IMR-90 (cell line): ENCODE data around the gene PARD3. TPM values are rescaled to one million over a fixed set of nuclear protein-coding genes. Genes with fewer than 3 reads are reported as not detected.

Experiments
- ATAC-seq: fragments of 200-7000 bp; cut with Tn5 transposase; 2 replicates; pipeline ENCODE4 v1.9.1; 2020; ENCODE audit warnings: low read depth, mild to moderate bottlenecking, moderate library complexity
- BruUV-seq: library from RNA; stranded (reverse); fragments of 400-500 nt; replicated peaks from 2 replicates; lab custom pipeline; 2021; lab: Mats Ljungman, UMichigan
- CTCF ChIA-PET: fragments of 300-600 bp; formaldehyde crosslinking; extraction: SDS; loops from one replicate; lab custom pipeline; 2021; ENCODE audit warnings: antibody characterized with exemption; lab: Yijun Ruan, JAX
- POLR2A ChIA-PET: fragments of 300-600 bp; sonication (Branson Sonifier 250); formaldehyde crosslinking; loops from one replicate; lab custom pipeline; 2022; ENCODE audit warnings: antibody characterized with exemption; ENCODE audit not compliant: unreplicated experiment; lab: Charles Lee
- DNase-seq: peaks from one replicate; pipeline ENCODE4 v3.0.0; 2013
- H2AFZ ChIP-seq: replicated peaks from 2 replicates; pipeline ENCODE3; 2013; ENCODE audit warnings: low read length, mild to moderate bottlenecking; ENCODE audit not compliant: poor library complexity
- H2AK5ac ChIP-seq: 2 replicates; pipeline ENCODE4 v1.6.1; 2013; ENCODE audit warnings: low read depth, low read length, inconsistent platforms
- H2AK9ac ChIP-seq: replicated peaks from 2 replicates; pipeline ENCODE3; 2013; ENCODE audit warnings: mild to moderate bottlenecking, low read depth, low read length, moderate library complexity; ENCODE audit not compliant: poor library complexity
- H2BK120ac ChIP-seq: 2 replicates; pipeline ENCODE4 v1.6.1; 2013; ENCODE audit warnings: low read depth, low read length, inconsistent platforms
- H2BK15ac ChIP-seq: 3 replicates; pipeline ENCODE4 v1.6.1; 2013; ENCODE audit warnings: low read depth, low read length, inconsistent platforms
- H2BK20ac ChIP-seq: 2 replicates; pipeline ENCODE4 v1.6.1; 2013; ENCODE audit warnings: low read depth, mild to moderate bottlenecking, inconsistent platforms, low read length, moderate library complexity
- H2BK5ac ChIP-seq: 2 replicates; pipeline ENCODE4 v1.6.1; 2013; ENCODE audit warnings: mild to moderate bottlenecking, low read depth, low read length, inconsistent platforms; ENCODE audit not compliant: poor library complexity, severe bottlenecking
- H3K14ac ChIP-seq: replicated peaks from 2 replicates; pipeline ENCODE4 v1.6.1; 2013; ENCODE audit warnings: low read depth, low read length, inconsistent platforms
- H3K18ac ChIP-seq: 2 replicates; pipeline ENCODE4 v1.6.1; 2013; ENCODE audit warnings: low read depth, low read length, control low read depth
- H3K23ac ChIP-seq: 2 replicates; pipeline ENCODE4 v1.6.1; 2013; ENCODE audit warnings: low read depth, low read length, inconsistent platforms
- H3K27ac ChIP-seq: 2 replicates; pipeline ENCODE4 v1.5.1; 2013; ENCODE audit warnings: mild to moderate bottlenecking, control low read depth, low read length; ENCODE audit not compliant: insufficient read depth
- H3K27me3 ChIP-seq: 2 replicates; pipeline ENCODE4 v1.6.1; 2013; ENCODE audit warnings: low read length; ENCODE audit not compliant: control insufficient read depth, insufficient read depth
- H3K36me3 ChIP-seq: 2 replicates; pipeline ENCODE4 v1.6.1; 2013; ENCODE audit warnings: low read length, mixed read lengths; ENCODE audit not compliant: control insufficient read depth, insufficient read depth
- H3K4ac ChIP-seq: 2 replicates; pipeline ENCODE4 v1.6.1; 2013; ENCODE audit warnings: low read depth, low read length, inconsistent platforms
- H3K4me1 ChIP-seq: 2 replicates; pipeline ENCODE4 v1.6.1; 2013; ENCODE audit warnings: low read length, mixed read lengths; ENCODE audit not compliant: control insufficient read depth, insufficient read depth
- H3K4me2 ChIP-seq: 2 replicates; pipeline ENCODE4 v1.6.1; 2013; ENCODE audit warnings: low read depth, mild to moderate bottlenecking, control low read depth, low read length, moderate library complexity
- H3K4me3 ChIP-seq: 2 replicates; pipeline ENCODE4 v1.5.1; 2013; ENCODE audit warnings: low read depth, mild to moderate bottlenecking, control low read depth, low read length, moderate library complexity; ENCODE audit not compliant: insufficient read depth
- H3K56ac ChIP-seq: 2 replicates; pipeline ENCODE4 v1.6.1; 2013; ENCODE audit warnings: low read length, inconsistent platforms; ENCODE audit not compliant: insufficient read depth; ENCODE audit errors: extremely low read depth
- H3K79me1 ChIP-seq, 2 experiments: 2 replicates each; pipeline ENCODE4 v1.6.1; 2013; ENCODE audit warnings: low read length in 2 of 2, inconsistent platforms in 1 of 2, low read depth in 1 of 2
- H3K9ac ChIP-seq: 2 replicates; pipeline ENCODE4 v1.6.1; 2013; ENCODE audit warnings: low read depth, low read length, control low read depth
- H3K9me1 ChIP-seq: 2 replicates; pipeline ENCODE4 v1.6.1; 2013; ENCODE audit warnings: low read length, inconsistent platforms; ENCODE audit not compliant: insufficient read depth
- H3K9me3 ChIP-seq: 2 replicates; pipeline ENCODE4 v1.6.1; 2013; ENCODE audit warnings: low read length; ENCODE audit not compliant: control insufficient read depth, insufficient read depth
- H4K20me1 ChIP-seq: 2 replicates; pipeline ENCODE4 v1.6.1; 2013; ENCODE audit warnings: low read length, inconsistent platforms; ENCODE audit not compliant: insufficient read depth
- H4K5ac ChIP-seq: 2 replicates; pipeline ENCODE4 v1.6.1; 2013; ENCODE audit warnings: mild to moderate bottlenecking, low read depth, low read length, control low read depth
- H4K8ac ChIP-seq, 2 experiments: 2 replicates each; pipeline ENCODE4 v1.6.1; 2013; ENCODE audit warnings: low read depth in 2 of 2, low read length in 2 of 2, control low read depth in 1 of 2, inconsistent platforms in 1 of 2
- H4K91ac ChIP-seq: 2 replicates; pipeline ENCODE4 v1.6.1; 2013; ENCODE audit warnings: low read depth, low read length, inconsistent platforms; ENCODE audit not compliant: insufficient read depth
- BHLHE40 ChIP-seq: fragments of 150-350 bp; IDR thresholded peaks from 2 replicates; pipeline ENCODE4 v1.6.1; 2016; ENCODE audit warnings: mild to moderate bottlenecking, low read depth, low read length
- CEBPB ChIP-seq: IDR thresholded peaks from 2 replicates; pipeline ENCODE4 v1.6.1; 2012; ENCODE audit warnings: low read depth, low read length, improper control_type of control experiment
- CHD1 ChIP-seq: IDR thresholded peaks from 2 replicates; pipeline ENCODE4 v1.6.1; 2012; ENCODE audit warnings: low read depth, low read length, improper control_type of control experiment
- CTCF ChIP-seq: conservative IDR thresholded peaks from 2 replicates; pipeline ENCODE4 v1.5.1; 2012; ENCODE audit warnings: mild to moderate bottlenecking, low read depth, low read length, improper control_type of control experiment
- FOS ChIP-seq: fragments of 150-350 bp; IDR thresholded peaks from 2 replicates; pipeline ENCODE4 v1.6.1; 2016; ENCODE audit warnings: low read depth, low read length
- MAFK ChIP-seq: IDR thresholded peaks from 2 replicates; pipeline ENCODE4 v1.6.1; 2012; ENCODE audit warnings: low read depth, low read length, improper control_type of control experiment
- MAZ ChIP-seq: IDR thresholded peaks from 2 replicates; pipeline ENCODE4 v1.6.1; 2012; ENCODE audit warnings: low read depth, mild to moderate bottlenecking, low read length, improper control_type of control experiment, moderate library complexity, borderline replicate concordance
- MXI1 ChIP-seq: IDR thresholded peaks from 2 replicates; pipeline ENCODE4 v1.6.1; 2012; ENCODE audit warnings: low read depth, mild to moderate bottlenecking, low read length, moderate library complexity, borderline replicate concordance
- NFE2L2 ChIP-seq: fragments of 150-350 bp; IDR thresholded peaks from 2 replicates; pipeline ENCODE4 v1.6.1; 2016; ENCODE audit warnings: low read depth, mild to moderate bottlenecking, low read length
- POLR2A ChIP-seq: IDR thresholded peaks from 2 replicates; pipeline ENCODE4 v1.6.1; 2012; ENCODE audit warnings: mild to moderate bottlenecking, low read depth, low read length
- RCOR1 ChIP-seq: IDR thresholded peaks from 2 replicates; pipeline ENCODE4 v1.6.1; 2012; ENCODE audit warnings: mild to moderate bottlenecking, low read length, improper control_type of control experiment; ENCODE audit not compliant: insufficient replicate concordance
- RFX5 ChIP-seq: IDR thresholded peaks from 2 replicates; pipeline ENCODE4 v1.8.0; 2012; ENCODE audit warnings: low read depth, mild to moderate bottlenecking, low read length, moderate library complexity
- SMC3 ChIP-seq: fragments of 150-350 bp; IDR thresholded peaks from 2 replicates; pipeline ENCODE4 v1.6.1; 2016; ENCODE audit warnings: low read depth, mild to moderate bottlenecking, antibody characterized with exemption, low read length, moderate library complexity
- USF2 ChIP-seq: fragments of 150-350 bp; IDR thresholded peaks from 2 replicates; pipeline ENCODE4 v1.6.1; 2017; ENCODE audit warnings: mild to moderate bottlenecking, antibody characterized with exemption, low read length, low read depth
- WGBS, 2 experiments: methylation state at CpG; one replicate each; pipeline versions ENCODE4 v1.1.5 to v1.1.7; 2013; ENCODE audit warnings: missing lambda C conversion rate in 2 of 2; ENCODE audit not compliant: insufficient read length in 1 of 2; ENCODE audit errors: extremely low coverage in 2 of 2; 5-methylcytosine and 5-hydroxymethylcytosine counted together
- dilution Hi-C: fragments of 300-500 bp; cut with HindIII; formaldehyde crosslinking; loops from one replicate; pipeline ENCODE4 v1.14.3; 2018; ENCODE audit warnings: low sequenced_read_pairs; ENCODE audit not compliant: unreplicated experiment
- in situ Hi-C: fragments of 300-500 bp; cut with MboI; formaldehyde crosslinking; loops from 3 replicates; pipeline ENCODE4 v1.14.3; 2019; ENCODE audit warnings: low sequenced_read_pairs, inconsistent platforms, mixed read lengths
- intact Hi-C: fragments of 100-400 bp; cut with micrococcal nuclease; formaldehyde crosslinking; loops from 2 replicates; pipeline ENCODE4 v1.10.0; 2022
- polyA plus RNA-seq, 3 experiments: library from polyadenylated mRNA; depleted of rRNA; stranded (reverse); fragments of >200 nt; gene quantifications; 2 replicates each; pipeline ENCODE4 v1.2.3, GENCODE V29; 2012; ENCODE audit warnings: low replicate concordance in 1 of 3
- total RNA-seq: library from RNA; depleted of rRNA; stranded (reverse); fragments of >200 nt; gene quantifications from 2 replicates; pipeline ENCODE4 v1.2.3, GENCODE V29; 2012
- TF ChIP-seq, protein P1 (sequence below): fragments of 150-350 bp; IDR thresholded peaks from 2 replicates; pipeline ENCODE4 v1.6.1; 2016; ENCODE audit warnings: low read depth, mild to moderate bottlenecking, low read length, moderate library complexity, borderline replicate concordance

Gene PARD3
- total and polyA plus RNA-seq, 2 of the 4 experiments (the other 2 are of a cell fraction) = 14.6 to 37.5 TPM

DNA sequence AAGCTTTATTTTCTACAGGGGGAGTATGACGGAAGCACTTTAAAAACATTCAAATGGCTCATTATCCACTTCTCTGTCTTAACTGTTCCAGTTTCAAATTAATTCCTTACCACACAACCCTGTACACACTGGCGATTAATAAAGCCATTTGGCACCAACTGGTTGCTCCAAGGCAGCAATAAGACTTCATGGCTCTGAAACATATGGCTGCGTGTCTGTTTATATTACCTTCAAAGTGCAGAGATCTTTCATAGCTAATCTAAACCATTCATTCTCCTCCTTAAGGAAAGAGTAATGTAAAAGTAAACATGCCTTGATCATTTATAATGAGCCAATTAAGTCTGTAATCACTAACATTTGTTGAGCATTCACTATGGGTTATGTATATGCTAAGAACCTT is 325.7 kb downstream of the PARD3 start:
- no peak overlapping the region for H3K4me2 ChIP-seq
- no peak overlapping the region for H3K56ac ChIP-seq
- no peak overlapping the region for H2AFZ ChIP-seq
- H3K36me3 ChIP-seq = no peaks in the 10 kb centered on the region
- H4K8ac ChIP-seq = no peak overlapping the region
- ChIA-PET POLR2A (no interaction called here), CTCF (no interaction called here)
- WGBS, 2 experiments = 80% methylated on average over 1 of the region's 3 CpGs; no CpG with 5 or more reads in 1 of the 2 experiments
- no peaks in the 10 kb centered on the region; the same call in 1 of the 2 replicates for H3K4me1 ChIP-seq
- H3K9me3 ChIP-seq = no peaks in the 10 kb centered on the region
- H3K79me1 ChIP-seq = no peaks in the 10 kb centered on the region; a peak in 1 of 4 replicates
- H3K9me1 ChIP-seq = peaks cover 6% of the 10 kb centered on the region
- dilution Hi-C loops (no loop called here), intact Hi-C loops (no loop called here), in situ Hi-C loops (no loop called here)
- no peak overlapping the region for H4K91ac ChIP-seq
- no peak overlapping the region for H2BK5ac ChIP-seq
- H4K5ac ChIP-seq = no peak overlapping the region
- H3K23ac ChIP-seq = no peak overlapping the region
- BruUV-seq = no TSS peak
- H3K9ac ChIP-seq = no peak overlapping the region
- DNase-seq (no peak), ATAC-seq (no peak; the same call in 1 of the 2 replicates)
- H3K14ac ChIP-seq = no peak overlapping the region
- H3K4me3 ChIP-seq = no peak overlapping the region
- no peak overlapping the region for H2BK15ac ChIP-seq
- no peaks in the 10 kb centered on the region; the same call in 1 of the 2 replicates for H4K20me1 ChIP-seq
- TF ChIP-seq SMC3 (no peak), MAZ (no peak), MXI1 (no peak), CEBPB (no peak), CHD1 (no peak), RCOR1 (no peak), USF2 (no peak), MAFK (no peak), CTCF (no peak), FOS (no peak), NFE2L2 (no peak), POLR2A (no peak), RFX5 (no peak), BHLHE40 (no peak)
- TF ChIP-seq, protein P1, sequence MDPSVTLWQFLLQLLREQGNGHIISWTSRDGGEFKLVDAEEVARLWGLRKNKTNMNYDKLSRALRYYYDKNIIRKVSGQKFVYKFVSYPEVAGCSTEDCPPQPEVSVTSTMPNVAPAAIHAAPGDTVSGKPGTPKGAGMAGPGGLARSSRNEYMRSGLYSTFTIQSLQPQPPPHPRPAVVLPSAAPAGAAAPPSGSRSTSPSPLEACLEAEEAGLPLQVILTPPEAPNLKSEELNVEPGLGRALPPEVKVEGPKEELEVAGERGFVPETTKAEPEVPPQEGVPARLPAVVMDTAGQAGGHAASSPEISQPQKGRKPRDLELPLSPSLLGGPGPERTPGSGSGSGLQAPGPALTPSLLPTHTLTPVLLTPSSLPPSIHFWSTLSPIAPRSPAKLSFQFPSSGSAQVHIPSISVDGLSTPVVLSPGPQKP = no peak
- no peak overlapping the region for H2BK120ac ChIP-seq
- no peak overlapping the region for H2BK20ac ChIP-seq
- H3K27me3 ChIP-seq = no peaks in the 10 kb centered on the region
- H2AK9ac ChIP-seq = no peak overlapping the region
- no peak overlapping the region for H3K27ac ChIP-seq
- no peak overlapping the region for H2AK5ac ChIP-seq
- H3K18ac ChIP-seq = no peak overlapping the region
- H3K4ac ChIP-seq = no peak overlapping the region
